Superior temporal gyrus (tissue), 1 donor: ENCODE results near the gene FAM234A.
"Not testable (repeated sequence)": the region's sequence is repeated elsewhere in the genome, so short reads cannot be mapped to it uniquely, and the experiment has no call there.

Experiments used
- DNase-seq: peaks from one replicate; pipeline ENCODE4 v3.0.0-alpha.2; 2016; ENCODE audit errors: extremely low spot score

FAM234A gene

DNA sequence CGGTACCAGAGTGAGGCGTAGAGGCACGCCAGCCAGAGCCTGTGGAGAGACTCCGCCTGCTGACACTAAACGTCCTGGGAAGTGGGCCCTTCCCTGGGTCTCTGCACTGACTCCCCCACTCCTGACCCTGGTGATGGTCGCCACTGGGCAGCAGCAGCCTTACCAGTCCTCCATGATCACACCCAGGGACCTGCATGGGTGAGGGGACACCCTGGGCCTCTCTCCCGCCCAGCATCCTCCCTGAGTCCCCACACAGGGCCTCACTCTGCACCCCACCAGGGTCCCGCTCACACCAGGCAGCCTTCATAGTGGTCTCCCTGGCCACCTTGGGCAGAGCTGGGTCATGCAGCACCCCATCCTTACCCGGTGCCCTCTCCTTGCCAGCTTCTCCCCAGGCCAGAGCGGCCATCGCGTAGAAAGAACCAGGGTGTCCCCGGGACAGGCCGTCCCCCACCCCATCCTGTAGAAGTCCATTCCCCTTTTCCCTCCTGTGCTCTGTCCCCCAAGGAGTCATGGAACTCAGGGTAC is 30.4 kb downstream of the FAM234A start:
- no peak for DNase-seq

DNA sequence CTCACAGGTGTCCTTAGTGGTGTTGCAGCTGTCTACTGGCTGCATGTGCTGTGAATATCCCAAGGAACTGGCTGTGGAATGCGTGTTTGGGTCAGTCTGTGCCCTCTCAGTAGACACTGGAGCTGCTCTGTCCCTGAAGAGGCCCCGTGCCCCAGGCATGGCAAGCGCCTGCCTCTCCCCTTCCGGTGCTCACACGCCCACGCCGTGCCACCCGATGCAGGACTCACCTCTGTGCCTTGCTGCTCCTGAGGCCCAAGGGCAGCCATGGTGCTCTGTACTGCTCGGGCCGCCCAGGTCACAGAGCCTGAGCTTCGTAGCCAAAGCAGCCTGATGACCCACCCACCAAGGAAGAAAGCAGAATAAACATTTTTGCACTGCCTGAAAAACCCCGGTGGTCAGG is 31.1 kb downstream of the FAM234A start:
- no peak for DNase-seq

GRCh38 chr16:266258-267164 is 31.9 kb downstream of the FAM234A start:
- DNase-seq = no peak

DNA sequence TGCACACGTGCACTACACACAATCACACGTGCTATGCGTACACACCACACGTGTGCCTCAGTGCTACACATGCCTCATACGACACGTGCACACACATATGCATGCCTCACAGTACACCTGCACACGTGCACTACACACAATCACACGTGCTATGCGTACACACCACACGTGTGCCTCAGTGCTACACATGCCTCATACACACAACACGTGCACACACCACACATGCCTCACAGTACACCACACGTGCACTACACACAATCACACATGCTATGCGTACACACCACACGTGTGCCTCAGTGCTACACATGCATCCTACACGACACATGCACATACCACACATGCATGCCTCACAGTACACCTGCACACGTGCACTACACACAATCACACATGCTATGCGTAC is 32.9 kb downstream of the FAM234A start:
- DNase-seq = not testable (repeated sequence)

- DNase-seq = no peak
Measured at GRCh38 chr16:268141-269053, 33.8 kb downstream of the FAM234A start.

GRCh38 chr16:269061-269796 is 34.6 kb downstream of the FAM234A start:
- DNase-seq = no peak

DNA sequence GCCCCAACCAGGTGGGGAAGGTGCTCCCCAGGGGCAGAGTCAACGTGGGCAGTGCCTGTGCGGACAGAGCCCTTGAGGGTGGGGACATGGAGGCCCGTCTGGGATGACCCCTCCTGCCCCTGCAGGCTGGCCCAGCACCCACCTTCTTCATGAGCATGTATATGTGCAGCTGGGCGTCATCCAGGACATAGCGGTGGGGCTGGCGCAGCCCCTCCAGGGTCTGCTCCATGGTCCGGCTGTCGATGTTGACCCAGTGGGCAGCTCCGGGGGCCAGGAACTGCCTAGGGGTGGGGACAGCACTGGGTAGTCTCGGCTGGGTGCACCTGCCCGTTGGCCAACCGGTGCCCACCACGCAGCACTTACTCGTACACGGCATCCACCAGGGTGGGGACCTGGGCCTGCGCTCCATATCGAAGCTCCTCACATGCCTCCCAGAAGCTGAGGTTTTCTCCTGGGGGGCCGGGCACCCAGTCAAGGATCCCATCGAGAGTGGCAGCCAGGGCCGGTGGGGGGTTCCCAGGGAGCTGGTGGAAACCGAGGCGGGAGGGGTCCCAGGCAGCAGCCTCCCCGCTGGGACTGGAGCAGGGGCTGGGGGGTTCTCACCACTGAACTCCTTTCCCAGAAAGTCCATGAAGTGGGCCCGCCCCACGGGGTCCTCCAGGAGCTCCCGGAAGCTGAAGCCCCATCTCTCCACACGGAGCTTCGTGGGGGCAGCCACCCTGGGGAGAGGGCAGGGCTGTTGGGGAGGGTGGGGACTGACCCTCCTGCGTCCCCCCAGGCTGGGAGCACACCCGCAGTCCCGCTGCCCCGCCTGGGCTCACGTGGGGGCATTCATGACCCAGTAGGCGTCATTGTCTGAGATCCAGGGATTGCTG is 36.0 kb downstream of the FAM234A start:
- no peak for DNase-seq

- no peak for DNase-seq
Measured at GRCh38 chr16:272633-273546, 38.3 kb downstream of the FAM234A start.

GRCh38 chr16:273547-274421 is 39.2 kb downstream of the FAM234A start:
- no peak for DNase-seq

DNA sequence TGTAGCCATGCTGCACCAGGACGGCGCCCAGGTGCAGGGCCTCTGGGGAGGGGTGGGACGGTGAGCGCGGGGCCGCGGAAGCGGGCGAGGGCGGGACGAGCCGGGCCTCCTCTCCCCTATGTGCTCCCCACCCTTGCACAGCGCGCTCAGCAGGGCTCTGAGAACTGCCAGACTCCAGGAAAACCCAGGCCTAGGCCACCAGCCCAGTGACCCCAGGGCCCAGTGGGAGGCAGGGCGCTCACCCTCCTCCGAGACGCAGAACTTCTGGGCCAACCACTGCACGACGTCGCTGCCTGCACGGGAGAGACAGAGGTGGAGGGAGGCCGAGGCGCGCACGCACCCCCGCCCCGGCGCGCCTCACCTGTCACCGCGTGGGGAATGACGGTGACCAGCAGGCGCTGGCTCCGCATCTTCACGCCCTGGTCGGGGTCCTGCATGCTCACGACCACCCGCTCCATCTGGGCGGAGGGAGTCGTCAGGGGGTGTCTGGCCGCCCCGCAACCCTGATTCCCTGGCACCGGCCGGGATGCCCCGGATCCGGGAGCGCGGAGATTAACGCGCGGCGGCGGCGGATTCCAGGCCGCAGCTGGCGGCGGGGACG is 40.5 kb downstream of the FAM234A start:
- no peak for DNase-seq

- no peak for DNase-seq
Measured at GRCh38 chr16:275786-276232, 41.2 kb downstream of the FAM234A start, which contains the start of gene RGS11. Gene RGS11, minus strand, starts transcription at chr16:275944. Its CDS starts 33 bp downstream, at chr16:275911.

DNA sequence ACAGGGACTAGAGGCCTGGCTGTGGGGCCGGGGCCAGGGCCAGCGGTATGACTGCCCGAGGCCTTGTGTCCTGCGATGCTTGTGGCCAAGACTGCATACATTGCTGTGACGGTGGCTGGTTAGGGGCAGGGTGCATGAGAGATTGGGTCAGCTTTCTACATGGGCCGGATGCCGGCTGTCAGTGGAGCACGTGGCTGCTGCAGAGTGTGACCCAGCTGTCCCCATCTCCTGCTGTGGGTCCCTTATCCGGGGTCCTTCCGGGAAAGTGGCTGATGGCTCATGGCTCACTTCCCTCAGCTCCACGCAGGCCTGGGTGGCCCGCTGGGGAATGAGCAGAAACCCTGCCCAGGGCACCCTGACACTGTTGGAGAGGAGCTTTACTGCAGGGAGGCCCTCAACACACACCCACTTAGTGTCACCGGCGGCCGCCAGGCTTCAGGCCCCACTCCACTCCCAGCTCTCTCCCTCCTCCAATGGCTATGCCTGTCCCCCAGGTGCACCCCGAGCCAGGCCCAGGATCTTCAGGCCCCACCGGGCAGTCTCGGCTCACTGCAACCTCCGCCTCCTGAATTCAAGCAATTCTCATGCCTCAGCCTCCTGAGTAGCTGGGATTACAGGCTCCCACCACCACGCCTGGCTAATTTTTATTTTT is 41.9 kb downstream of the FAM234A start:
- no peak for DNase-seq

DNA sequence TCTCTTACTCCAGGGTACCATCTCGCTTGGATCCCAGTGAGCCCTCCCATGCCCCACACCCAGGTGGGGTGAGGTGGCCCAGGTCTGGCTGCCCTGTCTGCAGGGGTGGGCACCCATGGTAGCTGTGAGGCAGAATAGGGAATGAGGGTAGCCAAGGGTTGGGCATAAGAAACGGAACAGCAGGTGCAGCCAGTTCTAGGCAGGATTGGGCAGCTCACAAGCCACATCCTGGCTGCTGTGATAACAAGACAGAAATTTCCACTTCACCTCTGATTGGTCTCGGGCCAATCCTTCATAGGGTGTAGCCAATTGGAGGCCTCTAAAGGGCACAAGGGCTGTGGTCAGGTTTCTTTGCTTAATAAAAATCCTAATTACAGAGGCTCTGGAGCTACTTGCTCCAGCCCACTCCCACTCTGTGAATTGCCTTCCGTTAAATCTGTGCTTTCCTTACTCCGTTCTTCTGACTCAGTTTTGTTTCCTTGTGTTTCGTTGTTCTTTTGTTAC is 44.3 kb downstream of the FAM234A start:
- DNase-seq = no peak

- no peak for DNase-seq
Measured at GRCh38 chr16:279531-279930, 44.9 kb downstream of the FAM234A start.

DNA sequence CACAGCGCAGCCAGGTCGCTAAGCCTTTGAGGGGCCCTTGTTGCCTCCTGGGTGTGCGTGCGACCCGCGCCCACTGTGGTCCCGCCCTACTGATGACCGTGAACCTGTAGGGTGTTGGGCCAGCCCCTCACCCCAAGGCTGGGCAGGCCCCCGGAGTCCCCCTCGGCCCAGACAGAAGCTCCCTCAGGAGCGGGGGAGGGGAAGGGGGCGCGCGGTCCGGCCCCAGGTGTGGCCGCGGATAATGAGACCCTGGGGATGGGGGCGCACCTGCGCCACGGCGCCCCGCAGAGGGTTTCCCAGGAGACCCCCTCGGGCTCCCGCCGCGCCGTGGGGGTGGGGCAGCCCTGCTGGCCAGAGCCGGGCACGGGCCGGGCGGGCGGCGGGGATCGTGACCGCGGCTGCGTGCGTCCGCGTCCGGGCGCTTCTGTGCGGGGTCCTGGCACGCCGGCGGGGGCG is 45.4 kb downstream of the FAM234A start:
- DNase-seq = no peak

DNA sequence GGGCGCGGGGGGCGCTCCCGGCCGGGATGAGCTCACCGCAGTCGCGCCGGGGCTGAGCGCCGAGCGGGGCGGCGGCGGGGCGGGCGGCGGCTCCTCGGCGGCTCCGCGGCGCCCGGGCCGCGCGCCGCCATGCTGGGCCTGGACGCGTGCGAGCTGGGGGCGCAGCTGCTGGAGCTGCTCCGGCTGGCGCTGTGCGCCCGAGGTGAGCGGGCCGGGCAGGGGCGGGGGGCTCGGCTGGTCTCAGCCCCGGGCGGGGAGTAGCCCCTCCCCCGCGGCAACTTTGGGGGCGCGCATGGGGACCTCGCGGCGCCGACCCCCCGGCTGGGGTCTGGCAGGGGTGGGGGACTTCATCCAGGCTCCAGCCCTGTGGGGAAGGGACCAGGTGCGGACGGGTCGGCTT is 45.9 kb downstream of the FAM234A start, which contains the start of gene ARHGDIG:
Gene ARHGDIG, plus strand, starts transcription at position 40 of the 400 bp plus-strand sequence. Its CDS starts 90 bp downstream, at position 130.
- no peak for DNase-seq
